HEK293T (cell line): ENCODE measurements around the gene LGALS7B.

Source experiments
- BHLHE40 ChIP-seq: fragments of 450-650 bp; IDR thresholded peaks from 2 replicates; pipeline ENCODE4 v1.6.1; 2016; ENCODE audit warnings: mild to moderate bottlenecking, moderate library complexity, borderline replicate concordance
- LEF1 ChIP-seq: fragments of 450-650 bp; IDR thresholded peaks from 2 replicates; pipeline ENCODE4 v1.6.1; 2017; ENCODE audit warnings: mild to moderate bottlenecking, borderline replicate concordance

- TF ChIP-seq LEF1, result no peak
- TF ChIP-seq BHLHE40, result no peak
These were observed 42.2 kb downstream of the LGALS7B start for GRCh38 chr19:38831142-38831605.
